HEK293 (cell line): Measurements from ENCODE around the gene LIPH.

Experiments used
- CTCF ChIP-seq: fragments of 450-650 bp; formaldehyde crosslinking; IDR thresholded peaks from 2 replicates; pipeline ENCODE4 v1.5.1; 2016; ENCODE audit warnings: missing biosample characterization, missing genetic modification characterization
- OVOL3 ChIP-seq: fragments of 450-650 bp; formaldehyde crosslinking; IDR thresholded peaks from 2 replicates; pipeline ENCODE4 v1.5.1; 2016; ENCODE audit warnings: missing biosample characterization, missing genetic modification characterization
- PRDM10 ChIP-seq: fragments of 450-650 bp; formaldehyde crosslinking; IDR thresholded peaks from 2 replicates; pipeline ENCODE4 v1.5.1; 2016; ENCODE audit warnings: missing biosample characterization, missing genetic modification characterization
- SALL2 ChIP-seq: fragments of 450-650 bp; formaldehyde crosslinking; IDR thresholded peaks from 2 replicates; pipeline ENCODE4 v1.5.0; 2017; ENCODE audit warnings: missing biosample characterization, mild to moderate bottlenecking, missing genetic modification characterization, borderline replicate concordance
- TCF7L2 ChIP-seq: IDR thresholded peaks from 2 replicates; pipeline ENCODE4 v1.6.1; 2011; ENCODE audit warnings: low read depth, mild to moderate bottlenecking, inconsistent platforms, low read length, moderate library complexity, borderline replicate concordance
- ZBTB1 ChIP-seq: fragments of 450-650 bp; formaldehyde crosslinking; IDR thresholded peaks from 2 replicates; pipeline ENCODE4 v1.5.1; 2016; ENCODE audit warnings: missing biosample characterization, missing genetic modification characterization
- ZBTB10 ChIP-seq: fragments of 450-650 bp; formaldehyde crosslinking; IDR thresholded peaks from 2 replicates; pipeline ENCODE4 v1.5.1; 2016; ENCODE audit warnings: missing biosample characterization, missing genetic modification characterization
- ZNF140 ChIP-seq: fragments of 450-650 bp; formaldehyde crosslinking; IDR thresholded peaks from 2 replicates; pipeline ENCODE4 v1.5.1; 2016; ENCODE audit warnings: missing biosample characterization, missing genetic modification characterization
- ZNF274 ChIP-seq, 2 experiments: fragments of 200-500 bp in 1 of 2; fragments of 450-650 bp in 1 of 2; sonication (Bioruptor generic) in 1 of 2; formaldehyde crosslinking in 1 of 2; IDR thresholded peaks; 2 replicates each; pipeline versions ENCODE4 v1.5.1 to v1.6.1; 2014 to 2016; ENCODE audit warnings: borderline replicate concordance in 1 of 2, inconsistent platforms in 1 of 2, low read length in 1 of 2, missing biosample characterization in 1 of 2, missing genetic modification characterization in 1 of 2
- ZNF48 ChIP-seq: fragments of 450-650 bp; formaldehyde crosslinking; IDR thresholded peaks from 2 replicates; pipeline ENCODE4 v1.5.1; 2016; ENCODE audit warnings: missing biosample characterization, missing genetic modification characterization
- ZNF544 ChIP-seq: fragments of 450-650 bp; formaldehyde crosslinking; IDR thresholded peaks from 2 replicates; pipeline ENCODE4 v1.5.0; 2017; ENCODE audit warnings: missing biosample characterization, missing genetic modification characterization
- ZNF701 ChIP-seq: fragments of 450-650 bp; formaldehyde crosslinking; IDR thresholded peaks from 2 replicates; pipeline ENCODE4 v1.5.1; 2016; ENCODE audit warnings: missing biosample characterization, missing genetic modification characterization
- ZNF776 ChIP-seq: fragments of 450-650 bp; formaldehyde crosslinking; IDR thresholded peaks from 2 replicates; pipeline ENCODE4 v1.5.0; 2017; ENCODE audit warnings: missing biosample characterization, missing genetic modification characterization, borderline replicate concordance
- ZSCAN4 ChIP-seq: fragments of 450-650 bp; formaldehyde crosslinking; IDR thresholded peaks from 2 replicates; pipeline ENCODE4 v1.5.1; 2017; ENCODE audit warnings: missing biosample characterization, missing genetic modification characterization

GRCh38 chr3:185582236-185582635, 29.8 kb upstream of the LIPH start:
- TF ChIP-seq PRDM10 (tag by site-specific recombination) (no peak), ZBTB10 (tag by site-specific recombination) (no peak), CTCF (no peak), ZNF544 (tag by site-specific recombination) (no peak), ZSCAN4 (tag by site-specific recombination) (no peak), OVOL3 (tag by site-specific recombination) (no peak), TCF7L2 (no peak), ZNF776 (tag by site-specific recombination) (no peak), ZNF48 (tag by site-specific recombination) (no peak), ZBTB1 (tag by site-specific recombination) (no peak), ZNF701 (no peak), SALL2 (tag by site-specific recombination) (no peak), ZNF140 (tag by site-specific recombination) (no peak), ZNF274 (IDR thresholded peaks at IDR 0.05; ENCODE audit: low read length) (no peak), ZNF274 (tag by site-specific recombination; IDR thresholded peaks at IDR 0.05; ENCODE audit: borderline replicate concordance) (no peak)
